Measurements from ENCODE around the gene GLS2. TPM values are rescaled to one million over a fixed set of nuclear protein-coding genes. Genes with fewer than 3 reads are reported as not detected.

GLS2 gene
- total and polyA plus RNA-seq, 4 donors, result 28.0 to 53.8 (median 47.9) TPM

- Histone ChIP-seq H3K36me3 (ENCODE audit: control insufficient read depth in 4 of 4, insufficient read depth in 3 of 4, low read depth in 1 of 4, low read length in 3 of 4) (no peaks in the 10 kb centered on the region), H3K9me3 (ENCODE audit: control insufficient read depth in 4 of 4, low read length in 3 of 4) (no peaks in the 10 kb centered on the region), H3K4me3 (ENCODE audit: low read depth in 1 of 3, low read length in 3 of 3) (no peak overlapping the region), H3K9ac (ENCODE audit: low read depth in 1 of 2, low read length in 2 of 2) (no peak overlapping the region), H3K27me3 (ENCODE audit: control insufficient read depth in 4 of 4, insufficient read depth in 4 of 4, low read length in 3 of 4) (no peaks in the 10 kb centered on the region), H3K4me1 (ENCODE audit: control insufficient read depth in 4 of 4, insufficient read depth in 4 of 4, low read length in 3 of 4) (no peaks in the 10 kb centered on the region), H3K27ac (ENCODE audit: low read depth in 1 of 2, low read length in 2 of 2) (no peak overlapping the region)
- DNase-seq (ENCODE audit: low spot score), result no peak
- TF ChIP-seq JUND (IDR thresholded peaks at IDR 0.05) (no peak), CTCF (IDR thresholded peaks at IDR 0.05; ENCODE audit: low read depth, low read length, missing input control) (no peak), FOXA1 (IDR thresholded peaks at IDR 0.05) (no peak), ZBTB33 (IDR thresholded peaks at IDR 0.05) (no peak), SP1 (IDR thresholded peaks at IDR 0.05) (no peak), RXRA (IDR thresholded peaks at IDR 0.05) (no peak), MAX (IDR thresholded peaks at IDR 0.05) (no peak), TAF1 (conservative IDR thresholded peaks at IDR 0.05) (no peak), GABPA (IDR thresholded peaks at IDR 0.05 in 1 of 2, conservative IDR thresholded peaks at IDR 0.05 in 1 of 2) (no peak), YY1 (IDR thresholded peaks at IDR 0.05) (no peak), RAD21 (IDR thresholded peaks at IDR 0.05) (no peak), EGR1 (IDR thresholded peaks at IDR 0.05; ENCODE audit: low read depth in 2 of 2) (no peak)
These were observed 49.6 kb upstream of the GLS2 start for GRCh38 chr12:56537546-56537945.

GRCh38 chr12:56530390-56531055 lies 42.6 kb upstream of the GLS2 start:
- Histone ChIP-seq H3K4me1 (ENCODE audit: control insufficient read depth in 4 of 4, insufficient read depth in 4 of 4, low read length in 3 of 4) (no peaks in the 10 kb centered on the region), H3K27me3 (ENCODE audit: control insufficient read depth in 4 of 4, insufficient read depth in 4 of 4, low read length in 3 of 4) (no peaks in the 10 kb centered on the region), H3K27ac (ENCODE audit: low read depth in 1 of 2, low read length in 2 of 2) (no peak overlapping the region), H3K9ac (ENCODE audit: low read depth in 1 of 2, low read length in 2 of 2) (no peak overlapping the region), H3K36me3 (ENCODE audit: control insufficient read depth in 4 of 4, insufficient read depth in 3 of 4, low read depth in 1 of 4, low read length in 3 of 4) (no peaks in the 10 kb centered on the region), H3K4me3 (ENCODE audit: low read depth in 1 of 3, low read length in 3 of 3) (no peak overlapping the region), H3K9me3 (ENCODE audit: control insufficient read depth in 4 of 4, low read length in 3 of 4) (no peaks in the 10 kb centered on the region)
- no peak for DNase-seq (ENCODE audit: low spot score)
- no peak for TF ChIP-seq ATF3 (IDR thresholded peaks at IDR 0.05)
- TF ChIP-seq FOXA1 (IDR thresholded peaks at IDR 0.05), result no peak
- no peak for TF ChIP-seq CTCF (IDR thresholded peaks at IDR 0.05; ENCODE audit: low read depth, low read length, missing input control)
- no peak for TF ChIP-seq NR2F2 (IDR thresholded peaks at IDR 0.05)
- TF ChIP-seq YY1 (IDR thresholded peaks at IDR 0.05), result no peak
- no peak for TF ChIP-seq FOXA2 (IDR thresholded peaks at IDR 0.05)
- TF ChIP-seq SP1 (IDR thresholded peaks at IDR 0.05), result no peak
- no peak for TF ChIP-seq RXRA (IDR thresholded peaks at IDR 0.05)
- no peak for TF ChIP-seq RAD21 (IDR thresholded peaks at IDR 0.05)
- no peak for TF ChIP-seq JUND (IDR thresholded peaks at IDR 0.05)
- no peak for TF ChIP-seq HNF4G (IDR thresholded peaks at IDR 0.05)
- no peak for TF ChIP-seq HNF4A (conservative IDR thresholded peaks at IDR 0.05)
- WGBS, result 84% methylated on average over 7 of the region's 7 CpGs

Measured in liver (tissue), 9 donors.